Measurements from ENCODE around the gene TUBB2B.
"Not testable (repeated sequence)": the region's sequence is repeated elsewhere in the genome, so short reads cannot be mapped to it uniquely, and the experiment has no call there.

DNA sequence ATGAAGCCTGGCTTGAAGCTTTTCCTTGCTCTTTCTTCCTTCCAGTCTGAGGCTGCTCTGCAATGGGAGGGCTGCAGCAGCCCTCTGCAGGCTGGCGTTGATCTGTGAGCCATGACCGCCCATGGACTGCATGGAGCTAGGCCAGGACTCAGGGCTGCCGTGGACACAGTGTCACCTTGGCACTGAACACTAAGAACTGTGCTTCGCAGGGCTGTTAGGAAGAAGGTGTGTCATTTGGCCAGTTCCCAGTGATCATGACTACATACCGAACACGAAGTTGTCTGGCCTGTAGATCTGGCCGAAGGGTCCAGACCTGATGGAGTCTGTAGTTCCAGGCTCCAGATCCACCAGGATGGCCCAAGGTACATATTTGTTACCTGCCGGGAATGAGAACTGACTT, 48.8 kb downstream of the TUBB2B start:
- TF ChIP-seq USF1 (IDR thresholded peaks at IDR 0.05; ENCODE audit: borderline replicate concordance, extremely low read length, insufficient read depth, low read depth, low read length); HDAC2 (IDR thresholded peaks at IDR 0.05); IRF3 (IDR thresholded peaks at IDR 0.05); POLR2AphosphoS5 (IDR thresholded peaks at IDR 0.05; ENCODE audit: low read length); CHD2 (IDR thresholded peaks at IDR 0.05; ENCODE audit: borderline replicate concordance, low read depth, low read length); CHD4 (IDR thresholded peaks at IDR 0.05); CREB1 (IDR thresholded peaks at IDR 0.05; ENCODE audit: low read depth); CTCF (IDR thresholded peaks at IDR 0.05 in 2 of 3, conservative IDR thresholded peaks at IDR 0.05 in 1 of 3; ENCODE audit: control insufficient read depth in 2 of 3, extremely low read depth in 1 of 3, insufficient read depth in 1 of 3, low read depth in 3 of 3, low read length in 3 of 3); MYC (IDR thresholded peaks at IDR 0.05; ENCODE audit: insufficient read depth, insufficient read length, insufficient replicate concordance, low read length, severe bottlenecking); PBX3 (IDR thresholded peaks at IDR 0.05; ENCODE audit: insufficient replicate concordance, low read depth, low read length): not testable (repeated sequence)
- TF ChIP-seq, protein P1, sequence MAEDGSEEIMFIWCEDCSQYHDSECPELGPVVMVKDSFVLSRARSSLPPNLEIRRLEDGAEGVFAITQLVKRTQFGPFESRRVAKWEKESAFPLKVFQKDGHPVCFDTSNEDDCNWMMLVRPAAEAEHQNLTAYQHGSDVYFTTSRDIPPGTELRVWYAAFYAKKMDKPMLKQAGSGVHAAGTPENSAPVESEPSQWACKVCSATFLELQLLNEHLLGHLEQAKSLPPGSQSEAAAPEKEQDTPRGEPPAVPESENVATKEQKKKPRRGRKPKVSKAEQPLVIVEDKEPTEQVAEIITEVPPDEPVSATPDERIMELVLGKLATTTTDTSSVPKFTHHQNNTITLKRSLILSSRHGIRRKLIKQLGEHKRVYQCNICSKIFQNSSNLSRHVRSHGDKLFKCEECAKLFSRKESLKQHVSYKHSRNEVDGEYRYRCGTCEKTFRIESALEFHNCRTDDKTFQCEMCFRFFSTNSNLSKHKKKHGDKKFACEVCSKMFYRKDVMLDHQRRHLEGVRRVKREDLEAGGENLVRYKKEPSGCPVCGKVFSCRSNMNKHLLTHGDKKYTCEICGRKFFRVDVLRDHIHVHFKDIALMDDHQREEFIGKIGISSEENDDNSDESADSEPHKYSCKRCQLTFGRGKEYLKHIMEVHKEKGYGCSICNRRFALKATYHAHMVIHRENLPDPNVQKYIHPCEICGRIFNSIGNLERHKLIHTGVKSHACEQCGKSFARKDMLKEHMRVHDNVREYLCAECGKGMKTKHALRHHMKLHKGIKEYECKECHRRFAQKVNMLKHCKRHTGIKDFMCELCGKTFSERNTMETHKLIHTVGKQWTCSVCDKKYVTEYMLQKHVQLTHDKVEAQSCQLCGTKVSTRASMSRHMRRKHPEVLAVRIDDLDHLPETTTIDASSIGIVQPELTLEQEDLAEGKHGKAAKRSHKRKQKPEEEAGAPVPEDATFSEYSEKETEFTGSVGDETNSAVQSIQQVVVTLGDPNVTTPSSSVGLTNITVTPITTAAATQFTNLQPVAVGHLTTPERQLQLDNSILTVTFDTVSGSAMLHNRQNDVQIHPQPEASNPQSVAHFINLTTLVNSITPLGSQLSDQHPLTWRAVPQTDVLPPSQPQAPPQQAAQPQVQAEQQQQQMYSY (CRISPR knock-in tag; IDR thresholded peaks at IDR 0.05) = not testable (repeated sequence)
- TF ChIP-seq, protein P2, sequence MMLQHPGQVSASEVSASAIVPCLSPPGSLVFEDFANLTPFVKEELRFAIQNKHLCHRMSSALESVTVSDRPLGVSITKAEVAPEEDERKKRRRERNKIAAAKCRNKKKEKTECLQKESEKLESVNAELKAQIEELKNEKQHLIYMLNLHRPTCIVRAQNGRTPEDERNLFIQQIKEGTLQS (IDR thresholded peaks at IDR 0.05; ENCODE audit: borderline replicate concordance, extremely low read depth, low read depth, low read length) = not testable (repeated sequence)
- TF ChIP-seq, protein P3, sequence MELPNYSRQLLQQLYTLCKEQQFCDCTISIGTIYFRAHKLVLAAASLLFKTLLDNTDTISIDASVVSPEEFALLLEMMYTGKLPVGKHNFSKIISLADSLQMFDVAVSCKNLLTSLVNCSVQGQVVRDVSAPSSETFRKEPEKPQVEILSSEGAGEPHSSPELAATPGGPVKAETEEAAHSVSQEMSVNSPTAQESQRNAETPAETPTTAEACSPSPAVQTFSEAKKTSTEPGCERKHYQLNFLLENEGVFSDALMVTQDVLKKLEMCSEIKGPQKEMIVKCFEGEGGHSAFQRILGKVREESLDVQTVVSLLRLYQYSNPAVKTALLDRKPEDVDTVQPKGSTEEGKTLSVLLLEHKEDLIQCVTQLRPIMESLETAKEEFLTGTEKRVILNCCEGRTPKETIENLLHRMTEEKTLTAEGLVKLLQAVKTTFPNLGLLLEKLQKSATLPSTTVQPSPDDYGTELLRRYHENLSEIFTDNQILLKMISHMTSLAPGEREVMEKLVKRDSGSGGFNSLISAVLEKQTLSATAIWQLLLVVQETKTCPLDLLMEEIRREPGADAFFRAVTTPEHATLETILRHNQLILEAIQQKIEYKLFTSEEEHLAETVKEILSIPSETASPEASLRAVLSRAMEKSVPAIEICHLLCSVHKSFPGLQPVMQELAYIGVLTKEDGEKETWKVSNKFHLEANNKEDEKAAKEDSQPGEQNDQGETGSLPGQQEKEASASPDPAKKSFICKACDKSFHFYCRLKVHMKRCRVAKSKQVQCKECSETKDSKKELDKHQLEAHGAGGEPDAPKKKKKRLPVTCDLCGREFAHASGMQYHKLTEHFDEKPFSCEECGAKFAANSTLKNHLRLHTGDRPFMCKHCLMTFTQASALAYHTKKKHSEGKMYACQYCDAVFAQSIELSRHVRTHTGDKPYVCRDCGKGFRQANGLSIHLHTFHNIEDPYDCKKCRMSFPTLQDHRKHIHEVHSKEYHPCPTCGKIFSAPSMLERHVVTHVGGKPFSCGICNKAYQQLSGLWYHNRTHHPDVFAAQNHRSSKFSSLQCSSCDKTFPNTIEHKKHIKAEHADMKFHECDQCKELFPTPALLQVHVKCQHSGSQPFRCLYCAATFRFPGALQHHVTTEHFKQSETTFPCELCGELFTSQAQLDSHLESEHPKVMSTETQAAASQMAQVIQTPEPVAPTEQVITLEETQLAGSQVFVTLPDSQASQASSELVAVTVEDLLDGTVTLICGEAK (IDR thresholded peaks at IDR 0.05; ENCODE audit: borderline replicate concordance) = not testable (repeated sequence)

Data from GM12878 (cell line).